WTC11 (cell line): ENCODE measurements around the gene MYO5B. TPM values are rescaled to one million over a fixed set of nuclear protein-coding genes. Genes with fewer than 3 reads are reported as not detected.

Experiments
- ATAC-seq: fragments of 200-7000 bp; cut with Tn5 transposase; 2 replicates; pipeline ENCODE4 v1.10.0; 2021; ENCODE audit warnings: mild to moderate bottlenecking, moderate library complexity
- CTCF ChIA-PET: fragments of 300-600 bp; sonication (Branson Sonifier 250); formaldehyde crosslinking; loops from one replicate; lab custom pipeline; 2021; ENCODE audit warnings: antibody characterized with exemption; lab: Charles Lee
- POLR2A ChIA-PET: fragments of 350-600 bp; sonication (Branson Sonifier 250); formaldehyde crosslinking; loops from one replicate; lab custom pipeline; 2021; ENCODE audit warnings: antibody characterized with exemption; lab: Charles Lee
- DNase-seq: peaks from one replicate; pipeline ENCODE4 v3.0.0; 2021; ENCODE audit warnings: low spot score
- H3K27ac Mint-ChIP-seq: 2 replicates; pipeline ENCODE4 v1.8.0; 2021; ENCODE audit warnings: mixed read lengths
- H3K27me3 Mint-ChIP-seq: 2 replicates; pipeline ENCODE4 v1.8.0; 2021; ENCODE audit warnings: low read depth, mild to moderate bottlenecking, moderate library complexity, mixed read lengths
- H3K36me3 Mint-ChIP-seq: 2 replicates; pipeline ENCODE4 v1.8.0; 2021; ENCODE audit warnings: mixed read lengths
- H3K4me1 Mint-ChIP-seq: 2 replicates; pipeline ENCODE4 v1.8.0; 2022; ENCODE audit warnings: mixed read lengths
- H3K4me3 Mint-ChIP-seq: 2 replicates; pipeline ENCODE4 v1.8.0; 2021; ENCODE audit warnings: mild to moderate bottlenecking, moderate library complexity, mixed read lengths
- H3K9me3 Mint-ChIP-seq: 2 replicates; pipeline ENCODE4 v1.8.0; 2021; ENCODE audit warnings: mixed read lengths
- ATF1 ChIP-seq: sonication (generic); formaldehyde crosslinking; IDR thresholded peaks from 2 replicates; pipeline ENCODE4 v1.8.1; 2023; ENCODE audit warnings: mild to moderate bottlenecking, moderate library complexity, missing genetic modification reagents
- CTCF ChIP-seq: fragments of 200-600 bp; IDR thresholded peaks from 2 replicates; pipeline ENCODE4 v1.8.0; 2022; ENCODE audit warnings: antibody characterized with exemption
- E2F1 ChIP-seq: sonication (generic); formaldehyde crosslinking; IDR thresholded peaks from 2 replicates; pipeline ENCODE4 v1.8.0; 2022; ENCODE audit warnings: mild to moderate bottlenecking, missing genetic modification reagents
- ERG ChIP-seq: fragments of 250-450 bp; sonication (Bioruptor Pico); IDR thresholded peaks from 2 replicates; pipeline ENCODE4 v1.8.0; 2021; ENCODE audit warnings: mild to moderate bottlenecking
- ETV6 ChIP-seq: sonication (generic); formaldehyde crosslinking; IDR thresholded peaks from 2 replicates; pipeline ENCODE4 v1.8.1; 2022; ENCODE audit warnings: mild to moderate bottlenecking, missing genetic modification reagents
- FOXP1 ChIP-seq: sonication (generic); formaldehyde crosslinking; IDR thresholded peaks from 2 replicates; pipeline ENCODE4 v1.8.0; 2022; ENCODE audit warnings: missing genetic modification reagents, mild to moderate bottlenecking, moderate library complexity, borderline replicate concordance
- GTF2I ChIP-seq: fragments of 250-450 bp; sonication (Bioruptor Pico); conservative IDR thresholded peaks from 2 replicates; pipeline ENCODE4 v1.4.0; 2021; ENCODE audit warnings: mild to moderate bottlenecking
- NFATC4 ChIP-seq: fragments of 250-450 bp; sonication (Bioruptor Pico); IDR thresholded peaks from 2 replicates; pipeline ENCODE4 v1.9.0; 2021; ENCODE audit warnings: mild to moderate bottlenecking
- NR3C1 ChIP-seq: sonication (generic); formaldehyde crosslinking; conservative IDR thresholded peaks from 2 replicates; pipeline ENCODE4 v1.8.1; 2023; ENCODE audit warnings: low read depth, mild to moderate bottlenecking, missing genetic modification reagents
- TP53 ChIP-seq: sonication (generic); formaldehyde crosslinking; IDR thresholded peaks from 2 replicates; pipeline ENCODE4 v1.8.1; 2023; ENCODE audit warnings: mild to moderate bottlenecking, missing genetic modification reagents
- USF2 ChIP-seq: sonication (generic); formaldehyde crosslinking; IDR thresholded peaks from 2 replicates; pipeline ENCODE4 v1.8.1; 2023; ENCODE audit warnings: mild to moderate bottlenecking, missing genetic modification reagents, moderate library complexity
- ZBTB21 ChIP-seq: sonication (generic); formaldehyde crosslinking; IDR thresholded peaks from 2 replicates; pipeline ENCODE4 v1.8.1; 2023; ENCODE audit warnings: mild to moderate bottlenecking, missing genetic modification reagents, borderline replicate concordance
- ZNF121 ChIP-seq: sonication (generic); formaldehyde crosslinking; IDR thresholded peaks from 2 replicates; pipeline ENCODE4 v1.8.0; 2023; ENCODE audit warnings: missing genetic modification reagents
- ZNF263 ChIP-seq: sonication (generic); formaldehyde crosslinking; IDR thresholded peaks from 2 replicates; pipeline ENCODE4 v1.8.1; 2022; ENCODE audit warnings: low read depth, mild to moderate bottlenecking, moderate library complexity, missing genetic modification reagents
- ZNF281 ChIP-seq: sonication (generic); formaldehyde crosslinking; IDR thresholded peaks from 2 replicates; pipeline ENCODE4 v1.8.0; 2023; ENCODE audit warnings: mild to moderate bottlenecking, missing genetic modification reagents
- ZNF317 ChIP-seq: sonication (generic); formaldehyde crosslinking; IDR thresholded peaks from 2 replicates; pipeline ENCODE4 v1.8.1; 2023; ENCODE audit warnings: low read depth, mild to moderate bottlenecking, moderate library complexity, missing genetic modification reagents, borderline replicate concordance
- ZNF416 ChIP-seq: fragments of 250-450 bp; sonication (Bioruptor Pico); IDR thresholded peaks from 2 replicates; pipeline ENCODE4 v1.9.0; 2021; ENCODE audit warnings: mild to moderate bottlenecking, inconsistent platforms
- ZNF512 ChIP-seq: sonication (generic); formaldehyde crosslinking; IDR thresholded peaks from 2 replicates; pipeline ENCODE4 v1.8.1; 2022; ENCODE audit warnings: missing genetic modification reagents, borderline replicate concordance
- total RNA-seq: library from RNA; stranded (reverse); gene quantifications from 3 replicates; pipeline ENCODE4 v1.2.3, GENCODE V29; 2021

The MYO5B gene
- total RNA-seq, 1 experiment from 2014 or later, result 8.7 TPM

GRCh38 chr18:50172367-50172766 is 22.6 kb downstream of the MYO5B start (continued):
- no peak for TF ChIP-seq USF2 (CRISPR knock-in tag)
- TF ChIP-seq ZBTB21 (CRISPR knock-in tag), result no peak
- no peak for TF ChIP-seq GTF2I (CRISPR knock-in tag)
- no peak for TF ChIP-seq E2F1 (CRISPR knock-in tag)
- no peak for TF ChIP-seq NFATC4 (CRISPR knock-in tag)
- TF ChIP-seq ZNF512 (CRISPR knock-in tag), result no peak
- no peak for TF ChIP-seq ZNF121 (CRISPR knock-in tag)
- no peak for TF ChIP-seq ATF1
- TF ChIP-seq FOXP1 (CRISPR knock-in tag), result no peak
- no peak for TF ChIP-seq ZNF263 (CRISPR knock-in tag)
- TF ChIP-seq ZNF317 (CRISPR knock-in tag), result no peak
- TF ChIP-seq TP53 (CRISPR knock-in tag), result no peak
- no peak for TF ChIP-seq ETV6 (CRISPR knock-in tag)
- TF ChIP-seq CTCF, result no peak

GRCh38 chr18:50171406-50171805 is 23.5 kb downstream of the MYO5B start:
- H3K36me3 Mint-ChIP-seq, result no peaks in the 10 kb centered on the region
- ATAC-seq (no peak), DNase-seq (no peak)
- H3K4me3 Mint-ChIP-seq, result no peak overlapping the region
- H3K4me1 Mint-ChIP-seq, result peaks cover 2% of the 10 kb centered on the region; the same call in 1 of the 2 replicates
- TF ChIP-seq ZNF416, result no peak
- H3K27ac Mint-ChIP-seq, result no peak overlapping the region
- H3K9me3 Mint-ChIP-seq, result no peaks in the 10 kb centered on the region
- ChIA-PET POLR2A (no interaction called here), CTCF (no interaction called here)
- no peaks in the 10 kb centered on the region for H3K27me3 Mint-ChIP-seq

- H3K9me3 Mint-ChIP-seq, result no peaks in the 10 kb centered on the region
- no peak for TF ChIP-seq ERG
- no peak for TF ChIP-seq NR3C1 (CRISPR knock-in tag)
- TF ChIP-seq ZNF281 (CRISPR knock-in tag), result no peak
Measured at GRCh38 chr18:50170004-50170403, 24.9 kb downstream of the MYO5B start.

More at GRCh38 chr18:50170004-50170403, 24.9 kb downstream of the MYO5B start:
- H3K36me3 Mint-ChIP-seq, result no peaks in the 10 kb centered on the region
- H3K27ac Mint-ChIP-seq, result no peak overlapping the region
- ATAC-seq (no peak), DNase-seq (no peak)
- ChIA-PET CTCF (no interaction called here), POLR2A (no interaction called here)
- no peak overlapping the region for H3K4me3 Mint-ChIP-seq
- no peaks in the 10 kb centered on the region for H3K27me3 Mint-ChIP-seq
- peaks cover 2% of the 10 kb centered on the region; the same call in 1 of the 2 replicates for H3K4me1 Mint-ChIP-seq
